Stimulated activated CD8-positive, alpha-beta memory T cell treated with anti-CD3 and anti-CD28 coated beads, Interleukin-4, amount 100 ng/mL, for 48 hours (primary cell): ENCODE data around the gene FADS3.
A peak's percentile ranks its signal among the peaks of the same experiment; 100 is the strongest.
"Not testable (repeated sequence)": the region's sequence is repeated elsewhere in the genome, so short reads cannot be mapped to it uniquely, and the experiment has no call there.

Experiments
- DNase-seq: peaks from one replicate; pipeline ENCODE4 v3.0.0-alpha.2; 2020

Gene FADS3

GRCh38 chr11:61896665-61897386 lies 5.5 kb upstream of the FADS3 start:
- no peak for DNase-seq

DNA sequence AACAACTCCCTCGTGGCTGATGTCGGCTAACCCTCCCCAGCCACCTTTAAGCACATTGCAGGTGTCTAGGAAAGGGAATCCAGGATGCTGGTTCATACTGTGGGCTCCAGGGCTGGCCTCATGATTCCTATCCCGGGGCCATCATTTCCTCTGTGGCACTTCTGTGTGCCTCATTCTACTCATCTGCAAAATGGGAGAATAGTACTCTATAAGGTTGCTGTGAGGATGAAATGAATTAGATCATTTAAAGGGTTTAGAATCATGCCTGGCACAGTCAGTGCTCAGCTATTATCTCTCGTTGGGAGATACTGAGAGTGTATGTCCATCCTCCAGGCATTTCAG lies 4.3 kb upstream of the FADS3 start:
- DNase-seq, result no peak

DNA sequence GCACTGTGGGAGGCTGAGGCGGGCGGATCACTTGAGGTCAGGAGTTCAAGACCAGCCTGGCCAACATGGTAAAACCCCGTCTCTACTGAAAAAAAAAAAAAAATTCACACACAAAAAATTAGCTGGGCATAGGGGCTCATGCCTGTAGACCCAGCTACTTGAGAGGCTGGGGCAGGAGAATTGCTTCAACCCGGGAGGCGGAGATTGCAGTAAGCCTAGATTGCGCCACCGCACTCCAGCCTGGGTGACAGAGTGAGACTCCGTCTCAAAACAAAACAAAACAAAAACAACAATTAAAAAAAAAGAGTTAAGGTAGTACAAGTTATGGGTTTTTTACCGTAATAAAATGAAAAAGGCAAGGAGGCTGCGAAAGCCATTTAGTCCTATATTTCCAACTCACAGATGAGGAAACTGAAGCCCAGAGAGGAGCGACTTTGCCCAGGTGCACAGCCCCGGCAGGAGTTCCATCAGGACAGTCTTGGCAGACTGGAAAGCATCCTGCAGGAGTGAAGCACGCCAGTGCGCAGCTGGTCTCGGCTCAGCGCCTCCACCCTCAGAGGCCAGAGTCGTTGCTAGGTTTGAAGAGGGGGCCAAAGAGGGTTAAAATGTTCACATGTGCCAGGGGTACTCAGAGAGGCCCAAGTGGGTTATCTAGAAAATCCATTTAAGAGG lies 3.8 kb upstream of the FADS3 start:
- DNase-seq, result no peak

- no peak for DNase-seq
Observed at GRCh38 chr11:61893981-61894380, 2.6 kb upstream of the FADS3 start.

DNA sequence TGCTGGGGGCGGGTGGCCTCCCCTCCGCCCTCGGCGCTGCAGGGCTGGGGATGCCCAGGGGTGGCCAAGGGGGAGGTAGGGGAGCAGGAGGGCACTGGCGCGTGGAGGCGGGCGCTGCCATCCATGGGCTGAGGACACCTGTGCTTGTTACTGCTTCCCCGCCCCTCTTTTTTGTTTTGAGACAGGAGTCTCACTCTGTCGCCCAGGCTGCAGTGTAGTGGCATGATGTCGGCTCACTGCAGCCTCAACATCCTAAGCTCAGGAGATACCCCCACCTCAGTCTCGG lies 683 bp upstream of the FADS3 start:
- DNase-seq, result no peak

DNA sequence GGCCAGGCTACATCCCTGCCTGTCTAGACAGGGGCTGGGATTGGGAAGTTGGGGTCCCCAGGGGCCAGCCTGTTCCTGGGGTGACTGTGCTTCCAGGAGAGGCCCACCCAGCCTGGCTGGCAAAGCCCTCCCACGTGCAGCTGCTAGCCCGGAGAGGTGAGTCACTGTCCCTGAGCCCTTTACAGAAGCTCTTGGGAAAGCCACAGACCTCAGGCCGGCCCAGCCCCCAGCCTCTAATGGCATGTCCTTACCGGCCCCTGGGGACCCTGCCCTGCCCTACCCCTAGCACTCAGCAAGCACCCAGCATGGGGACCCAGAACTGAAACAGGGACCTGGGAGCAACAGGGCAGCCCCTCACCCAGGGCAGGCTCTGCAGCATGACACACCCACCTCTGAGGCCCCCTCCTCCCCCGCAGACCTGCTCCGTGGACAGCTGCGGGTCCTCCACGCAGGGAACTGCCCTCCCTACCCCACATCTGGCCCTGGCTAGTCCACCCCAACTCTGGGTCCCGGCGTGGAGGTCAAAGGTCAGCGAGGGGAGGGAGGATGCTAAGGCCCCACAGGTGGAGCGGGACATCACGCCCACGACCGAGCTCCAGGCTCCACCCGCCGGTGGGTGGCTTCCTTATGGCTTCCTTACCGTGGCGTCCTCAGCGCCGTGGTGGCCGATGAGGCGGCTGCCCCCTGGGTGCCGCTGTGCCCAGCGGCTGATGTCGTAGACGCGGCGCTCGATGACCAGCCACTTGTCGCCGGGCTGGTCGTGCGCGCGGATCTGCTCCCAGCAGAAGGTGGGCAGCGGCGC lies 615 bp downstream of the FADS3 start:
- peak; percentile 47 for DNase-seq

DNA sequence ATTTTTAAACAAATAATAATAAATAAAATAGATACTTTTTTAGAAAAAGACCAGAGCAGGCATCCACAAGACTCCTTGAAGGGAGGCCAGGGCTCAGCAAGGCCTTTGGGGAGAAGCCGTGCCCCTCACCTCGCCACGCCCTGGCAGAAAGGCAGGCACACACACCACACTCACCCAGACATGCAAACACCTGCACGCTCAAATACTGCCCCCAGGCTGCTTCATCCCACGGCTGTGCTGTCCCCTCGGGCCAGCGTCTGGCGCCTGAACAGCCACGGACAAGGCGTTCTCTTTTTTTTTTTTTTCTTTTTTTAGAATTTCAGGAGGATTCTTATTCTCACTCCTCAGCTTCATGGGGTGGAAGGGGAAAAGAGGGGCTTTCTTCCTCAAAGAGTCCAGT lies 1.5 kb downstream of the FADS3 start:
- DNase-seq, result no peak

GRCh38 chr11:61888590-61888989 lies 2.8 kb downstream of the FADS3 start:
- no peak for DNase-seq

GRCh38 chr11:61887839-61888494 lies 3.4 kb downstream of the FADS3 start:
- DNase-seq, result no peak

GRCh38 chr11:61886643-61887042 lies 4.7 kb downstream of the FADS3 start:
- no peak for DNase-seq

- DNase-seq, result no peak
Observed at GRCh38 chr11:61885784-61886580, 5.4 kb downstream of the FADS3 start.

DNA sequence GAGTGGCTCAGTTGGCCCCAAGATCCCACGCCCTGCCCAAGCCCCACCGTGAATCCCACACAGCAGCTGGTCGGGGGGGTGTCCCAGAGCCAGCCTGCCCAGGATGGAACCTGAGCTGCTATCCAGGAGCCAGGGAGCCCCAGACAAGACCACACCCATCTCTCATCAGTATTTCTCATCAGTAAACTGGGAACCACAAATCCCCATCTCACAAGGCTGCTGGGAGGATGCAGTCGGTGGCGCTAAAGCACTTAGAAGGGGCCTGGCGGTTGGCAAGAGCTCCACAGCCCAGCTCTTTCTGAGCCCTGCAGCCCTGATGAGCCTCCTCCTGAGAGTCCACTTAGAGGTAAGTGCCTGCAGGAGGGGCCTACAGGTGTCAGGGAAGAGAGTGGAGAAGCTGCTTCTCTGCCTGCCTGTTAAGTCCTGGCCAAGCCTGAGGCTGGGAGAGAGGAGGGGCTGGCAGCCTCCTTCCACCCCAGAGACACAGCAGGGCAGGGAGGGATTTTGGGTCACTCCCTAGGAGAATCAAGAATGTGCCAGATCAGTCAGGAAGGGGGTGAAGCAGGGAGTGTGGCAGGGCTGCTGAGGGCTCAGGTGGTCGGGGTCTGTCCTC lies 6.1 kb downstream of the FADS3 start:
- no peak for DNase-seq

GRCh38 chr11:61883947-61884346 lies 7.4 kb downstream of the FADS3 start:
- DNase-seq, result no peak

DNA sequence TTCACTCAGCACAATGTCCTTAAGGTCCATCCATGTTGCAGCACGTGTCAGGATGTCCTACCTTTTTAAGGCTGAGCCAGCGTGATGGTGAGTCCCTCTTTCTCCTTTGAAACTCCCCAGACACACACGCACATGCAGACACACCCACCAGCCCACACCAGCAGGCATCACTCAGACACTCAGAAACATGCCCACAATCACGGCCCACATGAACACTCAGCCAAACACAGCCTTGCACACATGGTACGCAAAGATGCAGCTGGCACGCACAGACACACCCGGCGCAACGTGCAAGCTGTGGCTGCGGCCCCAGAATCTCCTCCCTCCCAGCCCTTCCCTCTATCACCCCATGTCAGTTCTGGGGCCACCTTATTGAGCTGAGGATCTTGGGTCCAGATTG lies 8.0 kb downstream of the FADS3 start:
- no peak for DNase-seq

DNA sequence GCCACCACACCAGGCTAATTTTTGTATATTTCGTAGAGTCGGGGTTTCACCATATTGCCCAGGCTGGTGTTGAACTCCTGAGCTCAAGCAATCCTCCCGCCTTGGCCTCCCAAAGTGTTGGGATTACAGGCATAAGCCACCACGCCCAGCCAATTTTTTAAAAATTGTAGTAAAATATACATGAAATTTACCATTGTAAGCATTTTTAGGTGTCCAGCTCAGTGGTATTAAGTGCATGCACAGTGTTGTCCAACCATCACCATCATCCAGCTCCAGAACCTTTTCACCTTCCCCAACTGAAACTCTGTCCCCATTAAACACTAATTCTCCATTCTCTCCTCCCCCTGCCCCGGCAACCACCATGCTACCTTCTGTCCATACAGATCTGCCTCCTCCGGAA lies 8.5 kb downstream of the FADS3 start:
- DNase-seq, result no peak

DNA sequence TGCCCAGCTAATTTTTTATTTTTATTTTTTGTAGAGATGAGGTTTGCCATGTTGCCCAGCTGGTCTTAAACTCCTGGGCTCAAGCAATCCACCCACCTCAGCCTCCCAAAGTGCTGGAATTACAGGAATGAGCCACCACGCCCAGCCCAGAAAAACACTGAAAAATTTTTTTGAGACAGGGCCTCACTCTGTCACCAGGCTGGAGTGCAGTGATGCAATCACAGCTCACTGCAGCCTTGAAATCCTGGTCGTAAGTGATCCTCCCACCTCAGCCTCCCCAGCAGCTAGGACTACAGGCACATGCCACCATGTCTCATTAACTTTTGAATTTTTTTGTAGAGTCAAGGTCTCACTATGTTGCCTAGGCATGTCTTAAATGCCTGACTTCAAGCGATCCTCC lies 9.1 kb downstream of the FADS3 start:
- DNase-seq, result not testable (repeated sequence)

DNA sequence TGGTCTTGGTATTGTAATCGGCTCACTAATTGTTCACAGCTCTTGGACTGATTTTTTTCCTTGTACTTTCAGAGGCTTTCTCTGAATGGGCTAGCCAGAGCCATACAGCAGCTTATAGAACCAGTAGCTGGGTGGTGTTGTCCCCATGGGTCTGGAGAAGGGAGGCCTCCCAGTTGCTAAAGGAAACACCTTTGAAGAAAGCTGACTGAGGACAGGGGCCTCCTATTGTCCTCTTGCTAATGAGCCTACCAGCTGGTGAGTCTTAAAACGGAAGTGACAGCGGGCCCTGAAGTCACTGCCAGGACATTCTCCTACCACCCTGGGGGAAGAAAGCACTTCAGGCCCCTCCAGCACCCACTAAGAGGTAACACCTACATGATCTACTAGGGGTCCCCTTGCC lies 9.9 kb downstream of the FADS3 start:
- DNase-seq, result no peak

GRCh38 chr11:61880454-61880853 lies 10.9 kb downstream of the FADS3 start:
- no peak for DNase-seq

DNA sequence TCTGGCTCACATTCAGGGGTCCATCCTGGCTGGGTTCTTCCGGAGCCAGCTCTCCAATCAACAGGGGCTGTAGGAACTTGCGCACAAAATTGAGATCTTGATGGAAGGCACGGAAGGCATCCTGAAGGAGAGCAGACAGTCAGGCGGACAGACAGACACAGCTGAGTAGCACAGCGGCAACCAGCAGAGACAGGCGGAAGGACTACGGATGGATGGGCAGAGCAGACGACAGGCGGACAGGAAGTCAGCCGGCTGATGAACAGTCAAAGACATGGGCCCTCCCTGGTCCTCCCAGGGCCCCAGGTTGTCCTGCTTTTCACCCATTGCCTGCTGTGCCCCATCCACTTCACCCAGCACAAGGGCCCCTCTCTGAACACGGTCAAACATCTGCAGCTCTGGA lies 11.3 kb downstream of the FADS3 start:
- no peak for DNase-seq

GRCh38 chr11:61879152-61879551 lies 12.2 kb downstream of the FADS3 start:
- no peak for DNase-seq

DNA sequence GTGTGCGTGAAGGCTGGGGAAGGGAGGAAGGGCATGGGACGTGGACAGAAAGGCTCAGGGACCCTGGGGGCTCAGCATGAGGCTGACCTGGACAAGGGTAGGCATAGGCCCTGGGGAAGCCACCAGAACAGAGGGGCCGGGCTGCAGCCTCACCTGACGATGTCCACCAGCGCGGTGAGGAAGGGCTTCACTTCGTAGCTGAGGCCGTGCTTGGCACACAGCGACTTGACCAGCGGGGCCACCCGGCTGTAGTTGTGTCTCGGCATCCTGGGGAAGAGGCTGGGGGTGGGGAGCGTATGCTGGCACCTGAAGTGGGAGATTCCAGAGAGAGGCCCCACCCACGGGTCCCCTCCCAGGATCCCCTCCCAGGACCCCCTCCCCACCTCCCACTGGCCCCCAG lies 15.6 kb downstream of the FADS3 start:
- DNase-seq, result no peak

- no peak for DNase-seq
Observed at GRCh38 chr11:61874853-61875252, 16.5 kb downstream of the FADS3 start.
